Pulmonary artery endothelial cell (primary cell): ENCODE data around the gene PRAMEF13. TPM values are rescaled to one million over a fixed set of nuclear protein-coding genes. Genes with fewer than 3 reads are reported as not detected.
"Not testable (repeated sequence)": the region's sequence is repeated elsewhere in the genome, so short reads cannot be mapped to it uniquely, and the experiment has no call there.

ENCODE experiments used
- DNase-seq: peaks from one replicate; pipeline ENCODE4 v3.0.0-alpha.2; 2011; ENCODE audit warnings: low read depth, low spot score
- total RNA-seq: library from RNA; depleted of rRNA; stranded (reverse); fragments of >200 nt; gene quantifications from 2 replicates; pipeline ENCODE4 v1.2.3, GENCODE V29; 2014

Gene PRAMEF13, protein sequence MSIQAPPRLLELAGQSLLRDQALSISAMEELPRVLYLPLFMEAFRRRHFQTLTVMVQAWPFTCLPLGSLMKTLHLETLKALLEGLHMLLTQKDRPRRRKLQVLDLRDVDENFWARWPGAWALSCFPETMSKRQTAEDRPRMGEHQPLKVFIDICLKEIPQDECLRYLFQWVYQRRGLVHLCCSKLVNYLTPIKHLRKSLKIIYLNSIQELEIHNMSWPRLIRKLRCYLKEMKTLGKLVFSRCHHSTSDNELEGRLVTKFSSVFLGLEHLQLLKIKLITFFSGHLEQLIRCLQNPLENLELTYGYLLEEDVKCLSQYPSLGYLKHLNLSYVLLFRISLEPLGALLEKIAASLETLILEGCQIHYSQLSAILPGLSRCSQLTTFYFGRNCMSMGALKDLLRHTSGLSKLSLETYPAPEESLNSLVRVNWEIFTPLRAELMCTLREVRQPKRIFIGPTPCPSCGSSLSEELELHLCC
- not detected in 2 replicates for total RNA-seq

DNA sequence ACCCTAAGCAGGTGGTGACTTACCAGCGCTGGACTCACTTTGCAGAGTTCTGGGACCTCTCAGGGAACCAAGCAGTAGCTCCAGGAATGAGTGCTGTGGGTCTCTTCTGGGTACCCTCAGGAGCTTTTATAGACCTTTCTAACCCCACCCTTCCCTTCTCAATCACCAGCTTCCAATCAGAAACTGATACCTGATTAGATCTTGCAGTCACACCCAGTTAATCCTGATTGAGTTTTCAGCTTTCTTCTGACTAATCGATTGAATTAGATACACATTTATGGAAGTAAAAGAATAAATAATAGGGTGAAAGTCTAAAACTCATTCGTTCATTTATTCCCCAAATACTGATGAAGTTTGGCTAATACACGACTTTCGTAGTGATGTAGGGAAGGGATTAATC, at the start of gene PRAMEF13:
Gene PRAMEF13 (minus strand): TSS at position 101 of the 400 bp plus-strand sequence. CDS start 1,820 bp downstream, outside the sequence.
- DNase-seq, result not testable (repeated sequence)

GRCh38 chr1:13247122-13247521, 45.9 kb upstream of the PRAMEF13 start:
- DNase-seq, result not testable (repeated sequence)

DNA sequence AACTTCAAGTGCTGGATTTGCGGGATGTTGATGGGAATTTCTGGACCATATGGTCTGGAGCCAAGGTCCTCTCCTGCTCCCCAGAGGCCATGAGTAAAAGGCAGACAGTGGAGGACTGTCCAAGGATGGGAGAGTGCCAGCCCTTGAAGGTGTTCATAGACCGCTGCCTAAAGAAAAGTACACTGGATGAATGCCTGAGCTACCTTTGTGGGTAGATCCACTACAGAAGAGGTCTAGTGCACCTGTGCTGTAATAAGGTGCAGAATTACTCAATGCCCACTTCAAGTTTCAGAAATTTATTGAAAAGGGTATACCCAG, 45.3 kb upstream of the PRAMEF13 start:
- not testable (repeated sequence) for DNase-seq

- DNase-seq, result not testable (repeated sequence)
These were observed 44.8 kb upstream of the PRAMEF13 start for GRCh38 chr1:13245841-13246553.

GRCh38 chr1:13243536-13244263, 42.5 kb upstream of the PRAMEF13 start:
- DNase-seq, result not testable (repeated sequence)

DNA sequence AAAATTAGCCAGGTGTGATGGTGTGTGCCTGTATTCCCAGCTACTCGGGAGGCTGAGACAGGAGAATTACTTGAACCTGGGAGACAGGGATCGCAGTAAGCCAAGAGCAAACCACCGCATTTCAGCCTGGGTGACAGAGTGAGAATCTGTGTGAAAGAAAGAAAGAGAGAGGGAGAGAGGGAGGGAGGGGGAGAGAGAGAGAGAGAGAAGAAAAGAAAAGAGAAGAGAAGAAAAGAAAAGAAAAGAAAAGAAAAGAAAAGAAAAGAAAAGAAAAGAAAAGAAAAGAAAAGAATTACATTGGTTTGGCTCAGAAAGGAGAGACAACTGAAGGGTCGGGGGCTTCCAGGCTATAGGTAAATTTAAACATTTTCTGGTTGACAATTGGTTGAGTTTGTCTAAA, 38.4 kb upstream of the PRAMEF13 start:
- DNase-seq, result not testable (repeated sequence)

GRCh38 chr1:13237572-13237971, 36.4 kb upstream of the PRAMEF13 start:
- DNase-seq, result not testable (repeated sequence)

- DNase-seq, result not testable (repeated sequence)
These were observed 32.8 kb upstream of the PRAMEF13 start for GRCh38 chr1:13234057-13234456.

DNA sequence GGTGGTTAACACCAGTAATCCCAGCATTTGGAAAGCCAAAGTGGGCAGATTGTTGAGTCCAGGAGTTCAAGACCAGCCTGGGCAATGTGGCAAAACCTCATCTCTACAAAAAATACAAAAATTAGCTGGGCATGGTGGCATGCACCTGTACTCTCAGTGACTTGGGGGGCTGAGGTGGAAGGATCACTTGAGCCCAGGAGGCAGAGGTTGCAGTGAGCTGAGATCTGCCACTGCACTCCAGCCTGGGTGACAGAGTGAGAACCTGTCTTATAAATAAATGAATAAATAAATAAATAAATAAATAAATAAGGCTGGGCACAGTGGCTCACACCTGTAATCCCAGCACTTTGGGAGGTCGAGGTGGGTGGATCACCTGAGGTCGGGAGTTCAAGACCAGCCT, 30.8 kb upstream of the PRAMEF13 start:
- DNase-seq, result not testable (repeated sequence)

DNA sequence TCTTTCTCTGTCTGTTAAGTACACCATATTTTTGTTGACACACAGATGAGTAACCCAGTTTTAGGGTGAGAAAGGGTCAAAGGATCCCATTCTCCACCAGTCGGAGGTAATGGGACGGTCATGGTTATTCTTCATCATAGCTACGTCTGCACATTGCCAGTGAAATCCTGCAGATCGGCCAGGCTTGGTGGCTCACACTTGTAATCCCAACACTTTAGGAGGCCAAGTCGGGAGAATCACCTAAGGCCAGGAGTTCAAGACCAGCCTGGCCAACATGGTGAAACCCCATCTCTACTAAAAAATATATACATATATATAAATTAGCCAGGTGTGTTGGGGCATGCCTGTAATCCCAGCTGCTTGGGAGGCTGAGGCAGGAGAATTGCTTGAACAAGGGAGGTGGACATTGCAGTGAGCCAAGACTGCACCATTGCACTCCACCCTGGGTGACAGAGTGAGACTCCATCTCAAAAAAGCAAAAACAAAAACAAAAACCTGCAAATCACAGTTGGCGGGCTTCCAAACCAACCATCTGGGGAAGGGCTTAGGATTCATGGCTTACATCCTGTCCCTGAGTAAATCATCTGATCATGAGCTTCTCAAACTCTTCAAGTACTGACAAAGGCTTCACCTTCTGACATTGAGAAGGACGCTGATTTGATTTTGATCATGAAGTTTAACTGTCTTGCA, 30.0 kb upstream of the PRAMEF13 start:
- DNase-seq, result not testable (repeated sequence)

- not testable (repeated sequence) for DNase-seq
These were observed 29.4 kb upstream of the PRAMEF13 start for GRCh38 chr1:13230601-13231000.

DNA sequence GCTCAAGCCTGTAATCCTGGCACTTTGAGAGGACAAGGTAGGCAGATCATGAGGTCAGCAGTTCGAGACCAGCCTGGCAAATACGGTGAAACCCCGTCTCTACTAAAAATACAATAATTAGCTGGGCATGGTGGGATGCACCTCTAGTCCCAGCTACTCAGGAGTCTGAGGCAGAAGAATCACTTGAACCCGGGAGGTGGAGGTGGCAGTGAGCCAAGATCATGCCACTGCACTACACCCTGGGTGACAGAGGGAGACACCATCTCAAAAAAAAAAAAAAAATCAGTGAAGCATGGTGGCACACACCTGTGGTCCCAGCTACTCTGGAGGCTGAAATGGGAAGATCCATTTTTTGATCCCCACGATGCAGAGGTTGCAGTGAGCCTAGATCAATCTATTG, 28.9 kb upstream of the PRAMEF13 start:
- not testable (repeated sequence) for DNase-seq

DNA sequence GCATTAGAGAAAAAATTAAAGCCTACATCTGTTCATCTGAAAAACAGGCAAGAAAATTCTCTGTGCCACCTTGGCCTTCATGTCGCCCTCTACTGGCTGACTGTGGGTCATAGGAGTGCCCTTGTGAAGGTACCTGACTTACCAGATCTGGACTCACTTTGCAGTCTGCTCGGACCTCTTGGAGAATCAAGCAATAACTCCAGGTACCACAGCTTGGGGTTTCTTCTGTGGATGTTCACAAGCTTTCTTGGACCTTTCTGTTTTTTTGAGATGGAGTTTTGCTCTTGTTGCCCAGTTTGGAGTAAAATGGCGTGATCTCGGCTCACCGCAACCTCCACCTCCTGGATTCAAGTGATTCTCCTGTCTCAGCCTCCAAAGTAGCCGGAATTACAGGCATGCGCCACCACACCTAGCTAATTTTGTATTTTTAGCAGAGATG, 27.2 kb upstream of the PRAMEF13 start:
- no peak for DNase-seq

DNA sequence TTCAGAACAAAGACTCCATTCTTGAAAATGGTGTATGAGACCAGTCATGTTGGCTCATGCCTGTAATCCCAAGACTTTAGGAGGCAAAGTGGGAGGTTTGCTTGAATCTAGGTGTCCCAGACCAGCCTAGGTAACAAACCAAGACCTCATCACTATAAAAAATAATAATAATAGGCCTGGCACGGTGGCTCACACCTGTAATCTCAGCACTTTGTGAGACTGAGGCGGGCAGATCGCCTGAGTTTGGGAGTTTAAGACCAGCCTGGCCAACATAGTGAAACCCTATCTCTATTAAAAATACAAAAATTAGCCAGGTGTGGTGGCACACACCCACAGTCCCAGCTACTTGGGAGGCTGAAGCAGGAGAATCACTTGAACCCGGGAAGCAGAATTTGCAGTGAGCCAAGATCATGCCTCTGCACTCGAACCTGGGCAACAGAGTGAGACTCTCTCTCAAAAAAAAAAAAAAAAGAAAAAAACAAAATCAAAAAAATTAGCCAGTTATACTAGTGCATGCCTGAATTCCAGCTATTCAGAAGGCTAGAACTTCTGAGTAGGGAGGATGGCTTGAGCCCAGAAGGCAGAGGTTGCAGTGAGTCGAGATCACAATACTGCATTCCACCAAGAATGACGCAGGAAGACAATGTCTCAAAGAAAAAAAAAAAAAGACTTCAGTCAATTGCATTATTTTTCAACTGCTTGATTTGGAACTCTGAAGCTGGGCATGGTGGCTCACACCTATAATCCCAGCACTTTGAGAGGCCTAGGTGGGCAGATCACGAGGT, 26.3 kb upstream of the PRAMEF13 start:
- not testable (repeated sequence) for DNase-seq

DNA sequence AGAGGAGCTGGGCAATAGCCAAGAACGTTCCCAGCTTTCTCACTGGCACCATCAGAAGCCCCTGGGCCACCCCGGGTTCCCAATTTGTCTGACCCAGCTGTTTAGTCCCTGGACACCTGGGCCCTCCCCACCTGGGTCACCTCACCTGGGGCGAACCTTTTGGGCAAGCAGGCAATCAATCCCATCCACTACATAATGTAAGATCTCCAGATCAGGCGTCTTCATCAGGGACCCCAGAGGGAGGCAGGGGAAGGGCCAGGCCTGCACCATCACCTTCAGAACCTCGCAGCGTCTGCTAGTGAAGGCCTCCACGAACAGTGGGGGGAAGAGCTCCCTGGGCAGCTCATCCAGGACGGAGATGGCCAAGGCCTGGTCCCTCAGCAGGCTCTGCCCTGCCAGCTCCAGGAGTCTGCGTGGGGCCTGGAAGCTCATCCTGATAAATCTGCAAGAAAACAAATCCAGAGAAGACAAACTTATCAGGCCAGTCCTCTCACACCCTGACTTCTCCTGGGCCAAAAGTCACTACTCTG, 24.5 kb upstream of the PRAMEF13 start, which contains the start of gene PRAMEF18:
Gene PRAMEF18 (minus strand): TSS at position 480 of the 530 bp plus-strand sequence. CDS start 48 bp downstream, at position 432.
- DNase-seq, result not testable (repeated sequence)

- no peak for DNase-seq
These were observed 23.4 kb upstream of the PRAMEF13 start for GRCh38 chr1:13224480-13225060.

DNA sequence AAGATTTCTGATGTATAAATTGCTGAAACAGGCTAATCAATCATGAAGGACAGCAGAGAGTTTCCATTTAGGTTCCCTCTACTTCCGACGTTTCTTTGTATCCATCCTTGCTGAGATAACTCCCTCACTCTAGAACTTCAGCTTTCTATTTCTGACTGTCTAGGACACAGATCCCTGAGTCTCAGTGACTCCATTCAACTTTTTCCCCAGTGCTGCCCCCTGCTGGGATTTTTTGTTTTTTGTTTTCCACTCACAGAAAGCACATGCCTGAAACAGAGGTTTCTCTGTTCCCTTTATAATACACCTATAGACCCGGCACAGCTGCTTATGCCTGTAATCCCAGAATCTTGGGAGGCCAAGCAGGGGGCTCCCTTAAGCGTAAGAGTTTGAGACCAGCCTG, 21.6 kb upstream of the PRAMEF13 start:
- not testable (repeated sequence) for DNase-seq

- DNase-seq, result not testable (repeated sequence)
These were observed 18.0 kb upstream of the PRAMEF13 start for GRCh38 chr1:13219203-13219602.

- not testable (repeated sequence) for DNase-seq
These were observed 15.4 kb upstream of the PRAMEF13 start for GRCh38 chr1:13216619-13217018.
